NCI-H524 (cell line): ENCODE measurements around the gene RAB30.
A peak's percentile ranks its signal among the peaks of the same experiment; 100 is the strongest.

ENCODE experiments used
- DNase-seq, 2 experiments: peaks; one replicate each; lab custom pipeline; 2025; lab: John Stamatoyannopoulos, UW

RAB30 gene

GRCh38 chr11:83071567-83072349, at the start of gene RAB30:
Gene RAB30, minus strand, starts transcription at chr11:83071897. Its CDS starts 74,581 bp downstream, at chr11:82997316.
- peak; percentile 98 to 99 for DNase-seq

GRCh38 chr11:83120327-83120726, 48.6 kb upstream of the RAB30 start:
- DNase-seq = no peak

GRCh38 chr11:83119216-83119615, 47.5 kb upstream of the RAB30 start:
- no peak for DNase-seq

- no peak for DNase-seq
Measured at GRCh38 chr11:83118814-83119213, 47.1 kb upstream of the RAB30 start.

GRCh38 chr11:83116015-83116641, 44.4 kb upstream of the RAB30 start:
- DNase-seq = no peak

GRCh38 chr11:83115551-83115950, 43.9 kb upstream of the RAB30 start:
- DNase-seq = no peak

GRCh38 chr11:83115026-83115425, 43.3 kb upstream of the RAB30 start:
- no peak for DNase-seq

- DNase-seq = no peak
Measured at GRCh38 chr11:83112886-83113285, 41.2 kb upstream of the RAB30 start.

GRCh38 chr11:83105168-83105567, 33.5 kb upstream of the RAB30 start:
- DNase-seq = no peak

- no peak for DNase-seq
Measured at GRCh38 chr11:83102834-83103233, 31.1 kb upstream of the RAB30 start.

GRCh38 chr11:83097429-83098075, 25.9 kb upstream of the RAB30 start:
- no peak for DNase-seq

- DNase-seq = no peak
Measured at GRCh38 chr11:83093634-83094033, 21.9 kb upstream of the RAB30 start.

GRCh38 chr11:83092488-83093384, 21.0 kb upstream of the RAB30 start:
- DNase-seq = peak; percentile 34 to 74

- DNase-seq = peak in 1 of 2 experiments; percentile 4
Measured at GRCh38 chr11:83088965-83089364, 17.3 kb upstream of the RAB30 start.

GRCh38 chr11:83087035-83087434, 15.3 kb upstream of the RAB30 start:
- DNase-seq = peak; percentile 5 to 21

GRCh38 chr11:83079820-83080219, 8.1 kb upstream of the RAB30 start:
- no peak for DNase-seq

- no peak for DNase-seq
Measured at GRCh38 chr11:83078269-83078668, 6.6 kb upstream of the RAB30 start.

- no peak for DNase-seq
Measured at GRCh38 chr11:83073884-83074283, 2.2 kb upstream of the RAB30 start.

GRCh38 chr11:83073258-83073657, 1.6 kb upstream of the RAB30 start:
- DNase-seq = no peak

- DNase-seq = no peak
Measured at GRCh38 chr11:83072350-83073242, 899 bp upstream of the RAB30 start.
